HG03342 (cell line): ENCODE measurements around the gene NBPF4.
"Not testable (repeated sequence)": the region's sequence is repeated elsewhere in the genome, so short reads cannot be mapped to it uniquely, and the experiment has no call there.

Experiments used
- ATAC-seq: cut with Tn5 transposase; IDR thresholded peaks from one replicate; pipeline ENCODE4 v1.9.1; 2021; ENCODE audit warnings: mild to moderate bottlenecking, moderate library complexity; ENCODE audit not compliant: unreplicated experiment

NBPF4 gene

DNA sequence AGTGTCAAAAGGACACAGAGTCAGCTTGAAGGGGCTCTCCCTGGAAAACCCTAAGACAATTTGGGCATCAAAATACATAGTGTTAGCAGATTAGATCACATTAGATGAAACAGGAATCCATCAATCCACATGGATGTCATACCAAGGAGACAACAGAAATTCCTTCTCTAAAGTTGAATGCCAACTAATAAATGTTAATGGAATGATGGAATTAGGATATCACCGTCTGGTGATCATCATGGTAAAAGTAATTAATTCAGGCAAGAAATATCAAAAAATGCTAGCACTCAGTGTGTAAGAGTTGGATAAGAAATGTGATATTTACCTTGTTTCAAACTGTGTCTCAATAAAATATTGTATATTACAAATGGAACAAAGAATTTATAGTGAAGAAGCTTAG lies 32.9 kb downstream of the NBPF4 start:
- ATAC-seq: no peak

DNA sequence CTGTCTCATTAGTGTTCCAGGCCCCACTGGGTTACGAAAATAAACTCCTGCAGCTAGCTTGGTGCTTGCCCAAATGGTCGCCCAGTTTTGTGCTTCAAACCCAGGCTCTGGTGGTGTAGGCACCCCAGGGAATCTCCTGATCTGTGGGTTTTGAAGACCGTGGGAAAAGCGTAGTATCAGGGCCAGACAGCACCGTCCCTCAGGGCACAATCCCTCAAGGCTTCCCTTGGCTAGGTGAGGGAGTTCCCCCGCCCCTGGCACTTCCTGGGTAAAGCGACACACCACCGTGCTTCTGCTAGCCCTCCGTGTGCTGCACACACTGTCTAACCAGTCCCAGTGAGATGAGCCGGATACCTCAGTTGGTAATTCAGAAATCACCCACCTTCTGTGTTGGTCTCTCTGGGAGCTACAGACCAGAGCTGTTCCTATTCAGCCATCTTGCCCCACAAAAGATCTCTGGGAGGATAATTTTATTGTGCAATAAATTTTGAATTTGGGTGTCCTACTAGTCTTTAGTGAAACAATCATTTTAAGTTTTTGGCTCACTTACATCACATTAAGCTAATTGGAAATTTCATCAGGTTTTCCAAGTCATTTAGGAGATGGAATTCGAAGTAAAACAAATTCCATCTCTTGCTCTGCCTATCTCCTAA lies 34.3 kb downstream of the NBPF4 start:
- no peak for ATAC-seq

DNA sequence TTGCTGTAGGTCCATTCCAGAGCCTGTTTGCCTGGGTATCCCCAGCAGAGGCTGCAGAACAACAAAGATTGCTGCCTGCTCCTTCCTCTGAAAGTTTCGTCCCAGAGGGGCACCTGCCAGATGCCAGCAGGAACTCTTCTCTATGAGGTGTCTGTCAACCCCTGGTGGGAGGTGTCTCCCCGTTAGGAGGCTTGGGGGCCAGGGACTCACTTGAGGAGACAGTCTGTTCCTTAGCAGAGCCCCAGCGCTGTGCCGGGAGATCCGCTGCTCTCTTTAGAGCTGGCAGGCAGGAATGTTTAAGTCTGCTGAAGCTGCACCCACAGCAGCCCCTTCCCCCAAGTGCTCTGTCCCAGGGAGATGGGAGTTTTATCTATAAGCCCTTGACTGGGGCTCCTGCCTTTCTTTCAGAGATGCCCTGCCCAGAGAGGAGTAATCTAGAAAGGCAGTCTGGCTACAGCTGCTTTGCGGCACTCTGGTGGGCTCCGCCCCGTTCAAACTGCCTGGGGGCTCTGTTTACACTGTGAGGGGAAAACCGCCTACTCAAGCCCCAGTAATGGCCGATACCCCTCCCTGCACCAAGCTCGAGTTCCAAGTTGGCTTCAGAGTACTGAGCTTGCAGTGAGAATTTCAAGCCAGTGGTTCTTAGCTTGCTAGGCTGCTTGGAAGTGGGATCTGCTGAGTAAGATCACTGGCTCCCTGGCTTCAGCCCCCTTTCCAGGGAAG lies 35.0 kb downstream of the NBPF4 start:
- no peak for ATAC-seq

DNA sequence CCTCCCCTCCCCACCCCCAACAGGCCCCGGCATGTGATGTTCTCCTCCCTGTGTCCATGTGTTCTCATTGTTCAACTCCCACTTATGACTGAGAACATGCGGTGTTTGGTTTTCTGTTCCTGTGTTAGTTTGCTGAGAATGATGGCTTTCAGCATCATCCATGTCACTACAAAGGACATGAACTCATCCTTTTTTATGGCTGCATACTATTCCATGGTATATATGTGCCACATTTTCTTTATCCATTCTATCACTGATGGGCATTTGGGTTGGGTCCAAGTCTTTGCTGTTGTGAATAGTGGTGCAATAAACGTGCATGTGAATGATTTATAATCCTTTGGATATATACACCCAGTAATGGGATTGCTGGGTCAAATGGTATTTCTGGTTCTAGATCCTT lies 40.3 kb downstream of the NBPF4 start:
- ATAC-seq: not testable (repeated sequence)

DNA sequence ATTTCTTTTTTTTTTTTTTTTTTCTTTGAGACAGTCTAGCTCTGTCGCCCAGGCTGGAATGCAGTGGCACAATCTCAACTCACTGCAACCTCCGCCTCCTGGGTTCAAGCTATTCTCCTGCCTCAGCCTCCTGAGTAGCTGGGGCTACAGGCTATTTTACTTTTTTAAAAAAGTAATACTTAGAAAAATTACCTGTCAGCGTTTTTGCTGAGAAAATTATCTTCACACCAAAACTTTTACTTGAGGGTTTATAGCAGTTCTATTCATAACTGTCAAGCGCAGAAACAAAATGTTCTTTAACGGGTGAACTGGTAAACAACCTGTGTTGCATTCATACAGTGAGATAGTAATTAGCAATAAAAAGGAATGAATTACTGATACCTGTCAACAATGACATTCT lies 42.2 kb downstream of the NBPF4 start:
- ATAC-seq: no peak

DNA sequence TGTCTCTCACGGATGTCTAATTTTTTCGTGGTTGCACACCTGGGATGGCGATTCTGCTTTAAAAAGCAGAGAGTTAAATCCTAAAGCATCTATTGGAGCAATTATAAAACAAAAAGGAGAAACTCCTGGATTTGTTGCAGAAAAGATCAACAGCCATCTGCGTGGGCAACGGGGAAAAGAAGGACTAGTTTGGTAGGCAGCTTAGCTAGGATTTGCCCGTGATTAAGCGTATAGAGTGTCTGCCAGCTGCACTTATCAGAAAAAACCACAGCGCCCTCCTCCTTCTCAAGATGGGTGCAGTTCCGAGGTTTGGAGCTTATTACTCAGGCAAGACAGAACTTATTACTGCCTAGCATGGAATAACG lies 43.2 kb downstream of the NBPF4 start:
- no peak for ATAC-seq

DNA sequence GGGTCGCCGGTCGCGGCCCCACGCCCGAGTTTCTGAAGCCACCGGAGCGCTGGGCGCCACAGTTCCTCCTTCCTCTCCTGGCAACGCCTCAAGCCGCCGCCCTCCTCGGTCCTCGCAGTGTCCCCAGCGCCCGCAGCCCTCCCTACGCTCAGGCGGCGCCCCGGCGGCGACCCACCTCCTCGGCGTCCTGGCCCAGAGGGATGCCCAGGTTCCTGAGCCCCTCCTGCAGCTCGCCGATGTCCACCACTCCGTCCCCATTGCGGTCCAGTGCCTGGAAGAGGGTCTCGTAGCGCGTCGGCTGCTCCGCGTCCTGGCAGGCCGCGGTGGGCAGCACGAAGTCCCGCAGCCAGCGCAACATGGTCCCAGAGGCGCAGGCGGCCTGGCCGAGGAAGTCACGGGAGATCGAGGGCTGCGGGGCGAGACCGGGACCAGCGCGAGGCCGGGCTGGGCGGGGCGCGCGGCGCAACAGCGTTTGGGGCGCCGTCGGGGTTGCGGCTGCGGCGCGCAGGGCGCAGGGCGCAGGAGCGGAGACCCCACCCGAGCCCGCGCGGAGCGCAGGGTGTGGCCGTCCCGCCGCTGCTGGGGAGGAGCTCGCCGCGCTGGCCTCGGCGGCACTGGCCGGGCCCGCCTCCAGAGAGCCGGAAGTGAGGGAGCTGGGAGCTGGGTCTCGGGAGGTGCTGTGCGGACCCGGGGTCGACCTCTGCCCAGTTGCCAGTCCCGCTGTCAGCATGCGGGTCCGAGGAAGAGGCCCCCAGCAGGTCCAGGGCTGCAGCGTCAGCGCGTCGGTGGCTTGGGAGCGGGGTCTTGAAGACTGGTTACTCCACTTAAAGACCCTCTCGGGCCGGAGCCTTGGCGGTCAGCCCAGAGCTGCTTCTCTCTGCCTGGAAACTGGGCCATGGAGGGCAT lies 43.8 kb downstream of the NBPF4 start, which contains the start of gene SLC25A24:
Gene SLC25A24, minus strand, starts transcription at position 563 of the 906 bp plus-strand sequence. Its CDS starts 205 bp downstream, at position 358.
- ATAC-seq: peak; percentile 77

DNA sequence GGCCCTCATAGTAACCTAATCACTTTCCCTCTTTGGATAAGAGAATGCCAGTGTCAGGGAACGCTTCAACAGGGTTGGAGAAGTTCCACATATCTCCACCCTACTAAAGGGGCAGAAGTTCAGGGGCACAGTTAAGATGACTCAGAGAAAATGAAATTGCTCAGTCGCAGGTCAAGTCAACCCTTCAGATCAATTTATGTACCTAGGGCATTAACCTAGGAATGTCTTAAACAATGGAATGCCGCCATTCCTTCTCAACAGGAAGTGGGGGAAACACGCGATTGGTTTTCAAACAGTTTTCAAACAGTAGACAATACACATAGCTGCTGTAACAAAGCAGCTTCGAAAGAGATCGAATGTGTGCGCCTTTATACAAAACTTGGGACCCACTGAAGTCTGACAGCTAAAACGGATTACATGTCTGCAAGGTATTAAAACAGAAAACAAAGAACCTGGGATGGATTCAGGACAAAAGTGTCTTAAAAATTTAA lies 44.6 kb downstream of the NBPF4 start:
- no peak for ATAC-seq

DNA sequence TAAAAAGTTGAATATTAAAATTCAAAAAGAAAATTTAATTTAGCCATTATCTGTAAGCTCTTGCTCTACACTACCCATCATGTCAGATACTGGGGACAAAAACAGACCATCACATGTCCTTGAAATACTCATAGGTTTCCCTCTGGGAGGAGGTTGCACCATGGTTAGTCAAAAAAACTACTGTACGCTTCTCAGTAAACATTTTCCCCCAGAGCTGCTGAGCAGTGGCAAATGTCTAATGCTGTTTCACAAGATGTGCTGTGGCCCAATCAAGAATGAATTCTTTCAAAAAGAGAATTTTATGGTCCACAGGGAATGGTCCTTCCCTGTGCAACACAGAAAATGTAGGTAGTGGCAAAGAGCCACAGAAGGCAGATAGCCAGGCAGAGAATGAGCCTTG lies 49.8 kb downstream of the NBPF4 start:
- no peak for ATAC-seq

DNA sequence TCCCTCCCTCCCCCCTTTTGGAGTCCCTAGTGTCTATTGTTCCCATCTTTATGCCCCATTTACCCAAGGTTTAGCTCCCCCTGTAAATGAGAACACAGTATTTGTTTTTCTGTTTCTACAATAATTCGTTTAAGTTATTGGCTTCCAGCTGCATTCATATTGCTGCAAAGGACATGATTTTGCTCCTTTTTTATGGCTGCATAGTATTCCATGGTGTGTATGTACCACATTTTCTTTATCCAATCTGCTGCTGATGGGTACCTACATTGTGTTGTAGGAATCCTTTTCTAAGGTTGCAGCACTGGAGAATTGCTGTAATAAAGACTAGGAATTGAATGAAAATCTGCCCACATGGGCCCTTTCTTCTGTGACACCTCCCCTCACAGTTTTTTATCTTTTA lies 50.5 kb downstream of the NBPF4 start:
- ATAC-seq: no peak

DNA sequence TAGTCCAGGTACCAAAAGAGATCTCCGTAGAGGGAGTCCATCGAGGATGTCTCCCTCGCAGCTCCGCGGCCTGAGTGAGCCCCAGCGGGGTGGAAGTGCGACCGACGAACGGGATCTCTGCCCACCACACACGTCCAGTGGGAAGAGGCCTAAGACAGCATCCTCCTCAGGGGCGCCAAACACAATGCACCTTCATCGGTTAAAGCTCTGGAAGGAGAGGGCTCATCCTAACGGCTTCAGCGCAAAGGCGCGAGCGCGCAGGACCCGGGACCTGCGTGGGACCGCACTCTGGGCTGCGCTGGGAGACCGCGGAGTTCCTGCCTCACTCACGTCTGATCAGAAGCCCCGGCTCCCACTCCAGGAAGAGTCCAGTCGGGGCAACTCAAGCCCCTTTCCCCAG lies 51.3 kb downstream of the NBPF4 start:
- no peak for ATAC-seq

DNA sequence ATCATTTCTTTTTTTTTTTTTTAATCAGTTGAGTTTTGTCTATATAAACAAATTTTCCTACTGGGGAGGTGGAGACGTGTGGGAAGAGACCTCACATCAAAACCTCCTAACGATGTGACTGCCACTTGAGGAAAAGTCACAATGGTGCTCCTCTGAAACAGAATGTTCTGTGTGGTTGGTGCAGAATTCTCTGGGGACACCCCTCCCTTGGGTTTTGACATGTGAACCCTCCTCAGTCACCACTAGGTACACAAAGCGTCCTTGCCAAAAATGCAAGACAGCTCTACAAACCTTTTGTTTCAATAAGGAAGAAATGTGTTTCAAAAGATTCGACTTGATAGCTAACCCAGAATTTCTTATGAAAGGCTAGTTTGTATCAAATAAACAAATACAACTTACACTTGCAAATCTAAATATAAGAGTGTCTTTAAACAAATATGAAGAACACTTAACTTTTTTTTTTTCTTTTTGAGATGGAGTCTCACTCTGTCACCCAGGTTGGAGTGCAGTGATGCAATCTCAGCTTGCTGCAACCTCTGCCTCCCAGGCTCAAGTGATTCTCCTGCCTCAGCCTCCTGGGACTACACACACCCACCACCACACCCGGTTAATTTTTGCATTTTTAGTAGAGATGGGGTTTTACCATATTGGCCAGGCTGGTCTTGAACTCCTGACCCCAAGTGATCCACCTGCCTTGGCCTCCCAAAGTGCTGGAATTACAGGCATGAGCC lies 53.0 kb downstream of the NBPF4 start:
- ATAC-seq: no peak

DNA sequence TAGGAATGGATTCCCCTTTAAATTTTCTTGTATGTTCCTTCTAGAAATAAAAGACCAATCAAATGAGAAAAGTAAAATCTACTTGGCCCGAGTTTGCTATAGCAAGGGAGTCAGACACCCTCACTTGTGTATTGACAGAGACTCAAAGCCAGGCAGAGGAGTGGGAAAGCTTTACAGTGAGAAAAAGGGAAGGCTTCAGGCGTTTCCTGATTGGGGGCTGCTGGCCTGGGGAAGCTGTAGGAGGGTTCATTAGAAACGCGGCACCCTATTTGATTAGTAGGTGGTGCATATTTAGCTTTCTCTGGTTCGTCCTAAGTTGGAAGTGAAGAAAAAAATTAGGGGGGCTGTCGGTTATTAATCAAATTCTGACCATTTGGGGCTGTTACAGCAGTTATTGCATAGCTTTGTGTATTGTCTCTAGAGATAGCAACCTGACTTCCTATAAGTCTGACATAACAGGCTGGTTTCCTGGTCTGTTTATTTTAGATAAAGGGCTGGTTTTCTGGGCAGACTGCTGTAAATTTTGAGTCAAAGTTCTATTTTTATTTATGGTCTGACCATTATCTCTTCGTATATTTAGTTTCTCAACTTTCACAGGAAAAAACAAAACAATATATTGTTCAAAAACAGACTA lies 53.8 kb downstream of the NBPF4 start:
- no peak for ATAC-seq

DNA sequence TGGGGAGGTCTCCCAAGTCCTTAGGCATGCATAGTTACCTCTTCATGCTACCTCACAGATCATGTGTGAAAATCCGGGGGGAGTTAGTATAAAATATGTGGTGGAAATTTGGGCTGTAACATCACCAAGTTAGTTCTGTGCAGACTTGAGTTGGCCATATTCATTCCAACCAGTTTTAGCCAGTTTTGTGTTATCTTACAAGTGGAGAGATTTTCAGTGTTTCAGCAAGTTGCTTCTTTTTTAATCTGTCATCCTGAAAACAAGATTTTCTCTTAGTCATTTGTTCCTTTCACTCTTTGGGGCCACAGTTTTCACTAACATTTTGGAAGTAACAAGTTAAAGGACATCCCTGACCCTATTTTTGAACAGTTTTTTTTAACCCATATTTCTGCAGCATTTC lies 55.1 kb downstream of the NBPF4 start:
- no peak for ATAC-seq

DNA sequence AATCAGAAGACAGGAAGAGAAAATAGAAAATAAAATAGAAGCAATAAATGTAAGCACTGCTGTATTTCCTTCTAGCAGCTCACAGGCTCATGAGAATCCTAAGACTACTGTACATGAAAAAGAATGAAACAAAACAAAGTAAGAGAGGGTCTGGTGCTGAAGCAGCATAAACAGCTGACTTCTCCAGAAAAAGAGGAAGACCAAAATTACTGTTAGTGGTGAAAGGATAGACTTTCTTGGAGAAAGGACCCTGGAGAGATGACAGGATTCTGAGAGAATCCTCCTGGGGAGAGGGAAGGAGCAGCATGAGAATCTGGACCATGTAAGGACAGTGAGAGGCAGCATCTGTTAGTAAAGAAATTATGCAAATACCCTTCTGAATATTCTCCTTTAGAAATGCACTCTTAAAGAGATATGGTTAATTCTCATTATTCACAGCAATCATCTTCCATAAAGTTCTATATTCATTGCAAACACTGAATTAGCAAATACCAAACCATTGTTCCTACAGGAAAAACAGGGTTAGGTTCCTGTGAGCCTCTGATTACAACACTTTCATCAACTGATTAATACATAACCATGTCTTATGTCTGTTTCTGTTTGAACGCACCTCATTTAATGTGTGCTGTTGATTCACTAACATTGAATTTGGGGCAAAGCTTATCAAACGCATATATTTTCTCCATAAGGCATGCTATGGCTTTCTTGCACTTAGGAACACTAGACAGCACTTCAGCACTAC lies 60.7 kb downstream of the NBPF4 start:
- no peak for ATAC-seq

DNA sequence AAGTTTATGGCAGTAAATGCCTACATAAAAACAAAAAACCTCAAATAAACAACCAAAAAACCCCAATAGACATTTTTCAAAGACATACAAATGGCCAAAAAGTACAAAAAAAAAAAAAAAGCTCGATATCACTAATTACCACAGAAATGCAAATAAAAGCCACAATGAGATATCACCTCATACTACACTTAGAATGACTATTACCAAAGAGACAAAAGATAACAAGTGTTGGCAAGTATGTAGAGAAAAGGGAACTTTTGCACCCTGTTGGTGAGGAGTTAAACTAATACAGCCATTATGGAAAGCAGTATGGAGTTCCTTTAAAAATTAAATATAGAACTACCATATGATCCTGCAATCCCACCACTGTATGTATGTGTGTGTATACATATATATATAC lies 64.9 kb downstream of the NBPF4 start:
- no peak for ATAC-seq
